WTC11 (cell line): Measurements from ENCODE around the gene FOXK1. TPM values are rescaled to one million over a fixed set of nuclear protein-coding genes. Genes with fewer than 3 reads are reported as not detected.
A peak's percentile ranks its signal among the peaks of the same experiment; 100 is the strongest.
"Not testable (repeated sequence)": the region's sequence is repeated elsewhere in the genome, so short reads cannot be mapped to it uniquely, and the experiment has no call there.

Experiments
- ATAC-seq: fragments of 200-7000 bp; cut with Tn5 transposase; 2 replicates; pipeline ENCODE4 v1.10.0; 2021; ENCODE audit warnings: mild to moderate bottlenecking, moderate library complexity
- CTCF ChIA-PET: fragments of 300-600 bp; sonication (Branson Sonifier 250); formaldehyde crosslinking; loops from one replicate; lab custom pipeline; 2021; ENCODE audit warnings: antibody characterized with exemption; lab: Charles Lee
- POLR2A ChIA-PET: fragments of 350-600 bp; sonication (Branson Sonifier 250); formaldehyde crosslinking; loops from one replicate; lab custom pipeline; 2021; ENCODE audit warnings: antibody characterized with exemption; lab: Charles Lee
- DNase-seq: peaks from one replicate; pipeline ENCODE4 v3.0.0; 2021; ENCODE audit warnings: low spot score
- H3K27ac Mint-ChIP-seq: 2 replicates; pipeline ENCODE4 v1.8.0; 2021; ENCODE audit warnings: mixed read lengths
- H3K27me3 Mint-ChIP-seq: 2 replicates; pipeline ENCODE4 v1.8.0; 2021; ENCODE audit warnings: low read depth, mild to moderate bottlenecking, moderate library complexity, mixed read lengths
- H3K36me3 Mint-ChIP-seq: 2 replicates; pipeline ENCODE4 v1.8.0; 2021; ENCODE audit warnings: mixed read lengths
- H3K4me1 Mint-ChIP-seq: 2 replicates; pipeline ENCODE4 v1.8.0; 2022; ENCODE audit warnings: mixed read lengths
- H3K4me3 Mint-ChIP-seq: 2 replicates; pipeline ENCODE4 v1.8.0; 2021; ENCODE audit warnings: mild to moderate bottlenecking, moderate library complexity, mixed read lengths
- H3K9me3 Mint-ChIP-seq: 2 replicates; pipeline ENCODE4 v1.8.0; 2021; ENCODE audit warnings: mixed read lengths
- ESRRA ChIP-seq: sonication (generic); formaldehyde crosslinking; IDR thresholded peaks from 2 replicates; pipeline ENCODE4 v1.8.1; 2022; ENCODE audit warnings: mild to moderate bottlenecking, missing genetic modification reagents, borderline replicate concordance
- FOXP1 ChIP-seq: sonication (generic); formaldehyde crosslinking; IDR thresholded peaks from 2 replicates; pipeline ENCODE4 v1.8.0; 2022; ENCODE audit warnings: missing genetic modification reagents, mild to moderate bottlenecking, moderate library complexity, borderline replicate concordance
- HMGA2 ChIP-seq: fragments of 250-450 bp; sonication (Bioruptor Pico); IDR thresholded peaks from 2 replicates; pipeline ENCODE4 v1.4.0; 2021; ENCODE audit warnings: mild to moderate bottlenecking, moderate library complexity
- IRF2 ChIP-seq: sonication (generic); formaldehyde crosslinking; IDR thresholded peaks from 2 replicates; pipeline ENCODE4 v1.8.0; 2022; ENCODE audit warnings: low read depth, missing genetic modification reagents, borderline replicate concordance
- NR2C2 ChIP-seq: sonication (generic); formaldehyde crosslinking; IDR thresholded peaks from 2 replicates; pipeline ENCODE4 v1.8.0; 2022; ENCODE audit warnings: mild to moderate bottlenecking, missing genetic modification reagents
- RELA ChIP-seq: sonication (generic); formaldehyde crosslinking; IDR thresholded peaks from 2 replicates; pipeline ENCODE4 v1.8.1; 2022; ENCODE audit warnings: missing genetic modification reagents, mild to moderate bottlenecking, borderline replicate concordance
- SOX15 ChIP-seq: fragments of 250-450 bp; sonication (Bioruptor Pico); IDR thresholded peaks from 2 replicates; pipeline ENCODE4 v1.9.0; 2021; ENCODE audit warnings: mild to moderate bottlenecking
- TCF7 ChIP-seq: sonication (generic); formaldehyde crosslinking; IDR thresholded peaks from 2 replicates; pipeline ENCODE4 v1.8.0; 2022; ENCODE audit warnings: mild to moderate bottlenecking, low read depth, missing genetic modification reagents, moderate library complexity
- ZNF219 ChIP-seq: sonication (generic); formaldehyde crosslinking; IDR thresholded peaks from 2 replicates; pipeline ENCODE4 v1.8.0; 2023; ENCODE audit warnings: missing genetic modification reagents, mild to moderate bottlenecking, borderline replicate concordance
- ZNF317 ChIP-seq: sonication (generic); formaldehyde crosslinking; IDR thresholded peaks from 2 replicates; pipeline ENCODE4 v1.8.1; 2023; ENCODE audit warnings: low read depth, mild to moderate bottlenecking, moderate library complexity, missing genetic modification reagents, borderline replicate concordance
- ZNF423 ChIP-seq: fragments of 250-450 bp; sonication (Bioruptor Pico); IDR thresholded peaks from 2 replicates; pipeline ENCODE4 v2.1.2; 2022; ENCODE audit warnings: mild to moderate bottlenecking, moderate library complexity
- total RNA-seq: library from RNA; stranded (reverse); gene quantifications from 3 replicates; pipeline ENCODE4 v1.2.3, GENCODE V29; 2021
- TF ChIP-seq, protein P1 (sequence below): sonication (generic); formaldehyde crosslinking; IDR thresholded peaks from 2 replicates; pipeline ENCODE4 v1.8.1; 2022; ENCODE audit warnings: low read depth, mild to moderate bottlenecking, moderate library complexity, missing genetic modification reagents, borderline replicate concordance
- TF ChIP-seq, protein P2 (sequence below): sonication (generic); formaldehyde crosslinking; conservative IDR thresholded peaks from 2 replicates; pipeline ENCODE4 v1.8.1; 2023; ENCODE audit warnings: mild to moderate bottlenecking, low read depth, missing genetic modification reagents, moderate library complexity

Gene FOXK1
- total RNA-seq, 1 experiment from 2014 or later: 21.9 TPM

DNA sequence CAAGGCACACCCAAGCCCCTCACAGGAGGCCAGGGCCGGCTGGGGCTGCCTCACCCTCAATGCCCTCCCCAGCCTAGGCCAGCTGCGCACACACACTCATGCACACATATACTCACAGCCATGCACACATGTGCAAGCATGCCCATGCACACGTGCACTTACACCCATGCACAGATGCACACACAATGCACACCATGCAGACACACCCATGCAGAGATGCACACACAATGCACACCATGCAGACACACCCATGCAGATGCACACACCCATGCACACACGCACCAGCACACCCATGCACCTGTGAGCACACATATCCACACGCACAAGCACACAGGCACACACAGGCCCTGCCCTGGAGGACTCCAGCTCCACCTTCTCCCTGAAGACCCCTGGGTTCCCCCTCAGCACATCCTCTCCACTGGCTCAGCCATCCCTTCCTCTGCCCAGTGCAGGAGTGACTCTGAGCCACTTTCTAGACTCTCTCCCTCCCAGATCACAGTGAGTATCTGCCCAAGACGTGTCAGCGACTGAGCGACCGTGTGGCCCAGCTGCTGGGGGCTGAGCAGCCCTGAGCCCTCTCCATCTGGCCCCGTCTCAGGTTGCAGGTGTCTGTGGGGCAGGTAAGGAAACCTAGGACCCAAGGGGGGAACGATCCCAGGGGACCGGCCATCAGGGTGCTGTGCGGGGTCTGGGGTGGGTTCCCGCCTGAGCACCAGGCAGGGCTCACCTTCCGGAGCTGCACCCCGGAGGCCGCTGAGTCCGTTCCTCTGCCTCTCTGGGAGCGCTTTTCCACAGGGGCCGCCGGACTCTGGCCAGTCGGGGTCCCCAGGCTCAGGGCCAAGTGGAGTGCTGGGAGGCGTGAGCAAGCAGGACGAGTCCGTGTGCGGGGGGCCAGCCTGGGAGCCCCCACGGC is 119.1 kb downstream of the FOXK1 start:
- no peak for TF ChIP-seq ZNF423 (CRISPR knock-in tag)
- TF ChIP-seq ZNF317 (CRISPR knock-in tag): no peak
- no peak for TF ChIP-seq ESRRA
- Mint-ChIP-seq H3K36me3 (no peaks in the 10 kb centered on the region), H3K4me1 (peaks cover 4% of the 10 kb centered on the region), H3K27me3 (no peaks in the 10 kb centered on the region; the same call in 1 of the 2 replicates), H3K9me3 (no peaks in the 10 kb centered on the region), H3K4me3 (no peak overlapping the region), H3K27ac (peak overlapping the region; percentile 41)
- ATAC-seq: no peak
- CTCF ChIA-PET: interaction anchor here (0.6 to 2.6 kb wide), 6 partner anchors 9 to 83 kb away, joined by 3 to 34 read pairs (median 4); partner anchors contain the start of gene RADIL
- DNase-seq: no peak
- POLR2A ChIA-PET: no interaction called here

- no peaks in the 10 kb centered on the region for H3K36me3 Mint-ChIP-seq
- no peak for ATAC-seq
- POLR2A ChIA-PET: no interaction called here
- TF ChIP-seq FOXP1 (CRISPR knock-in tag) (no peak), SOX15 (CRISPR knock-in tag) (no peak), RELA (CRISPR knock-in tag) (no peak), IRF2 (CRISPR knock-in tag) (no peak), TCF7 (CRISPR knock-in tag) (no peak), NR2C2 (CRISPR knock-in tag) (no peak), HMGA2 (no peak), ZNF219 (no peak)
- TF ChIP-seq, protein P1, sequence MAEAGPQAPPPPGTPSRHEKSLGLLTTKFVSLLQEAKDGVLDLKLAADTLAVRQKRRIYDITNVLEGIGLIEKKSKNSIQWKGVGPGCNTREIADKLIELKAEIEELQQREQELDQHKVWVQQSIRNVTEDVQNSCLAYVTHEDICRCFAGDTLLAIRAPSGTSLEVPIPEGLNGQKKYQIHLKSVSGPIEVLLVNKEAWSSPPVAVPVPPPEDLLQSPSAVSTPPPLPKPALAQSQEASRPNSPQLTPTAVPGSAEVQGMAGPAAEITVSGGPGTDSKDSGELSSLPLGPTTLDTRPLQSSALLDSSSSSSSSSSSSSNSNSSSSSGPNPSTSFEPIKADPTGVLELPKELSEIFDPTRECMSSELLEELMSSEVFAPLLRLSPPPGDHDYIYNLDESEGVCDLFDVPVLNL (CRISPR knock-in tag): no peak
- TF ChIP-seq, protein P2, sequence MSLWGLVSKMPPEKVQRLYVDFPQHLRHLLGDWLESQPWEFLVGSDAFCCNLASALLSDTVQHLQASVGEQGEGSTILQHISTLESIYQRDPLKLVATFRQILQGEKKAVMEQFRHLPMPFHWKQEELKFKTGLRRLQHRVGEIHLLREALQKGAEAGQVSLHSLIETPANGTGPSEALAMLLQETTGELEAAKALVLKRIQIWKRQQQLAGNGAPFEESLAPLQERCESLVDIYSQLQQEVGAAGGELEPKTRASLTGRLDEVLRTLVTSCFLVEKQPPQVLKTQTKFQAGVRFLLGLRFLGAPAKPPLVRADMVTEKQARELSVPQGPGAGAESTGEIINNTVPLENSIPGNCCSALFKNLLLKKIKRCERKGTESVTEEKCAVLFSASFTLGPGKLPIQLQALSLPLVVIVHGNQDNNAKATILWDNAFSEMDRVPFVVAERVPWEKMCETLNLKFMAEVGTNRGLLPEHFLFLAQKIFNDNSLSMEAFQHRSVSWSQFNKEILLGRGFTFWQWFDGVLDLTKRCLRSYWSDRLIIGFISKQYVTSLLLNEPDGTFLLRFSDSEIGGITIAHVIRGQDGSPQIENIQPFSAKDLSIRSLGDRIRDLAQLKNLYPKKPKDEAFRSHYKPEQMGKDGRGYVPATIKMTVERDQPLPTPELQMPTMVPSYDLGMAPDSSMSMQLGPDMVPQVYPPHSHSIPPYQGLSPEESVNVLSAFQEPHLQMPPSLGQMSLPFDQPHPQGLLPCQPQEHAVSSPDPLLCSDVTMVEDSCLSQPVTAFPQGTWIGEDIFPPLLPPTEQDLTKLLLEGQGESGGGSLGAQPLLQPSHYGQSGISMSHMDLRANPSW (CRISPR knock-in tag): no peak
- TF ChIP-seq, all 79 proteins: peak for 0
- Mint-ChIP-seq H3K27ac (no peak overlapping the region), H3K4me1 (peaks cover 4% of the 10 kb centered on the region), H3K9me3 (no peaks in the 10 kb centered on the region), H3K4me3 (no peak overlapping the region), H3K27me3 (peaks cover 4% of the 10 kb centered on the region)
- CTCF ChIA-PET: interaction anchor here (1.0 to 2.6 kb wide), 3 partner anchors 9 to 82 kb away, joined by 3 to 34 read pairs (median 9); partner anchors contain the start of gene RADIL
- DNase-seq: no peak
Observed at GRCh38 chr7:4801839-4802231, 119.7 kb downstream of the FOXK1 start.

- DNase-seq, H3K4me3 Mint-ChIP-seq, ATAC-seq, H3K27me3 Mint-ChIP-seq, POLR2A ChIA-PET, H3K9me3 Mint-ChIP-seq, H3K27ac Mint-ChIP-seq, H3K36me3 Mint-ChIP-seq, H3K4me1 Mint-ChIP-seq: not testable (repeated sequence)
- CTCF ChIA-PET: interaction anchor here (1.9 to 2.6 kb wide), 2 partner anchors 10 to 81 kb away, joined by 9 to 34 read pairs; partner anchors contain the start of gene RADIL
Observed at GRCh38 chr7:4802577-4802976, 120.5 kb downstream of the FOXK1 start.
